WTC11 (cell line): ENCODE data around the gene SIRPD. TPM values are rescaled to one million over a fixed set of nuclear protein-coding genes. Genes with fewer than 3 reads are reported as not detected.

Experiments used
- ATAC-seq: fragments of 200-7000 bp; cut with Tn5 transposase; 2 replicates; pipeline ENCODE4 v1.10.0; 2021; ENCODE audit warnings: mild to moderate bottlenecking, moderate library complexity
- CTCF ChIA-PET: fragments of 300-600 bp; sonication (Branson Sonifier 250); formaldehyde crosslinking; loops from one replicate; lab custom pipeline; 2021; ENCODE audit warnings: antibody characterized with exemption; lab: Charles Lee
- POLR2A ChIA-PET: fragments of 350-600 bp; sonication (Branson Sonifier 250); formaldehyde crosslinking; loops from one replicate; lab custom pipeline; 2021; ENCODE audit warnings: antibody characterized with exemption; lab: Charles Lee
- DNase-seq: peaks from one replicate; pipeline ENCODE4 v3.0.0; 2021; ENCODE audit warnings: low spot score
- H3K27ac Mint-ChIP-seq: 2 replicates; pipeline ENCODE4 v1.8.0; 2021; ENCODE audit warnings: mixed read lengths
- H3K27me3 Mint-ChIP-seq: 2 replicates; pipeline ENCODE4 v1.8.0; 2021; ENCODE audit warnings: low read depth, mild to moderate bottlenecking, moderate library complexity, mixed read lengths
- H3K36me3 Mint-ChIP-seq: 2 replicates; pipeline ENCODE4 v1.8.0; 2021; ENCODE audit warnings: mixed read lengths
- H3K4me1 Mint-ChIP-seq: 2 replicates; pipeline ENCODE4 v1.8.0; 2022; ENCODE audit warnings: mixed read lengths
- H3K4me3 Mint-ChIP-seq: 2 replicates; pipeline ENCODE4 v1.8.0; 2021; ENCODE audit warnings: mild to moderate bottlenecking, moderate library complexity, mixed read lengths
- H3K9me3 Mint-ChIP-seq: 2 replicates; pipeline ENCODE4 v1.8.0; 2021; ENCODE audit warnings: mixed read lengths
- AFF4 ChIP-seq: sonication (generic); formaldehyde crosslinking; IDR thresholded peaks from 2 replicates; pipeline ENCODE4 v1.8.1; 2023; ENCODE audit warnings: mild to moderate bottlenecking, missing genetic modification reagents, borderline replicate concordance
- CDX4 ChIP-seq: fragments of 250-450 bp; sonication (Bioruptor Pico); IDR thresholded peaks from 2 replicates; pipeline ENCODE4 v1.9.0; 2021; ENCODE audit warnings: moderate library complexity, mild to moderate bottlenecking, inconsistent platforms, borderline replicate concordance
- CREB1 ChIP-seq: sonication (generic); formaldehyde crosslinking; IDR thresholded peaks from 2 replicates; pipeline ENCODE4 v1.8.0; 2023; ENCODE audit warnings: mild to moderate bottlenecking, missing genetic modification reagents
- E2F1 ChIP-seq: sonication (generic); formaldehyde crosslinking; IDR thresholded peaks from 2 replicates; pipeline ENCODE4 v1.8.0; 2022; ENCODE audit warnings: mild to moderate bottlenecking, missing genetic modification reagents
- FOXP1 ChIP-seq: sonication (generic); formaldehyde crosslinking; IDR thresholded peaks from 2 replicates; pipeline ENCODE4 v1.8.0; 2022; ENCODE audit warnings: missing genetic modification reagents, mild to moderate bottlenecking, moderate library complexity, borderline replicate concordance
- GRHL2 ChIP-seq: fragments of 250-450 bp; sonication (Bioruptor Pico); IDR thresholded peaks from 2 replicates; pipeline ENCODE4 v1.8.0; 2022; ENCODE audit warnings: mild to moderate bottlenecking, moderate library complexity; ENCODE audit not compliant: insufficient replicate concordance, severe bottlenecking
- HMGXB4 ChIP-seq: sonication (generic); formaldehyde crosslinking; IDR thresholded peaks from 2 replicates; pipeline ENCODE4 v1.8.1; 2023; ENCODE audit warnings: mild to moderate bottlenecking, moderate library complexity, missing genetic modification reagents
- JUN ChIP-seq: sonication (generic); formaldehyde crosslinking; IDR thresholded peaks from 2 replicates; pipeline ENCODE4 v1.8.0; 2023; ENCODE audit warnings: mild to moderate bottlenecking, missing genetic modification reagents
- MAX ChIP-seq: sonication (generic); formaldehyde crosslinking; IDR thresholded peaks from 2 replicates; pipeline ENCODE4 v1.8.0; 2022; ENCODE audit warnings: mild to moderate bottlenecking, missing genetic modification reagents
- MXD4 ChIP-seq: fragments of 250-450 bp; sonication (Bioruptor Pico); IDR thresholded peaks from 2 replicates; pipeline ENCODE4 v1.8.0; 2021; ENCODE audit warnings: mild to moderate bottlenecking, moderate library complexity, borderline replicate concordance
- NR3C1 ChIP-seq: sonication (generic); formaldehyde crosslinking; conservative IDR thresholded peaks from 2 replicates; pipeline ENCODE4 v1.8.1; 2023; ENCODE audit warnings: low read depth, mild to moderate bottlenecking, missing genetic modification reagents
- SP1 ChIP-seq: sonication (generic); formaldehyde crosslinking; conservative IDR thresholded peaks from 2 replicates; pipeline ENCODE4 v1.8.1; 2022; ENCODE audit warnings: missing genetic modification reagents
- USF1 ChIP-seq: sonication (generic); formaldehyde crosslinking; IDR thresholded peaks from 2 replicates; pipeline ENCODE4 v1.8.0; 2022; ENCODE audit warnings: mild to moderate bottlenecking, missing genetic modification reagents
- ZMAT4 ChIP-seq: fragments of 250-450 bp; sonication (Bioruptor Pico); IDR thresholded peaks from 2 replicates; pipeline ENCODE4 v1.9.0; 2021; ENCODE audit warnings: mild to moderate bottlenecking
- ZNF121 ChIP-seq: sonication (generic); formaldehyde crosslinking; IDR thresholded peaks from 2 replicates; pipeline ENCODE4 v1.8.0; 2023; ENCODE audit warnings: missing genetic modification reagents
- ZNF425 ChIP-seq: fragments of 250-450 bp; sonication (Bioruptor Pico); conservative IDR thresholded peaks from 2 replicates; pipeline ENCODE4 v1.9.0; 2021; ENCODE audit warnings: mild to moderate bottlenecking
- ZNF532 ChIP-seq: fragments of 250-450 bp; sonication (Bioruptor Pico); IDR thresholded peaks from 2 replicates; pipeline ENCODE4 v1.9.0; 2021; ENCODE audit warnings: mild to moderate bottlenecking, borderline replicate concordance
- ZSCAN18 ChIP-seq: fragments of 250-450 bp; sonication (Bioruptor Pico); IDR thresholded peaks from 2 replicates; pipeline ENCODE4 v2.1.2; 2022; ENCODE audit warnings: mild to moderate bottlenecking, moderate library complexity
- total RNA-seq: library from RNA; stranded (reverse); gene quantifications from 3 replicates; pipeline ENCODE4 v1.2.3, GENCODE V29; 2021

The SIRPD gene
- total RNA-seq, 1 experiment from 2014 or later = not detected

GRCh38 chr20:1490643-1491195 is 66.8 kb downstream of the SIRPD start:
- ChIA-PET POLR2A (no interaction called here), CTCF (interaction anchor here (4.7 kb wide), 1 partner anchor 13 kb away, joined by 23 read pairs; no protein-coding TSS in a partner anchor)
- ATAC-seq = no peak
- DNase-seq = no peak
- Mint-ChIP-seq H3K27me3 (peaks cover 41% of the 10 kb centered on the region), H3K4me3 (no peak overlapping the region), H3K9me3 (peaks cover 7% of the 10 kb centered on the region; the same call in 1 of the 2 replicates), H3K36me3 (no peaks in the 10 kb centered on the region), H3K4me1 (no peaks in the 10 kb centered on the region), H3K27ac (no peak overlapping the region)
- TF ChIP-seq AFF4 (no peak), USF1 (CRISPR knock-in tag) (no peak), ZNF532 (CRISPR knock-in tag) (no peak), MXD4 (CRISPR knock-in tag) (no peak), JUN (CRISPR knock-in tag) (no peak), GRHL2 (no peak), ZMAT4 (CRISPR knock-in tag) (no peak), NR3C1 (CRISPR knock-in tag) (no peak), ZNF425 (CRISPR knock-in tag) (no peak), ZNF121 (CRISPR knock-in tag) (no peak), CDX4 (CRISPR knock-in tag) (no peak), E2F1 (CRISPR knock-in tag) (no peak), CREB1 (CRISPR knock-in tag) (no peak), SP1 (no peak), HMGXB4 (CRISPR knock-in tag) (no peak), ZSCAN18 (no peak), FOXP1 (CRISPR knock-in tag) (no peak), MAX (CRISPR knock-in tag) (no peak)
